ENCODE measurements around the gene TRAM2. TPM values are rescaled to one million over a fixed set of nuclear protein-coding genes. Genes with fewer than 3 reads are reported as not detected.

The TRAM2 gene
- total RNA-seq, 5 donors from 2014 or later (not counting 1 experiment from before 2014, with no cell fraction given), result 8.8 to 12.1 (median 9.3) TPM

- no peak overlapping the region for H3K4me3 Mint-ChIP-seq
- no peaks in the 10 kb centered on the region for H3K4me1 Mint-ChIP-seq
- Histone ChIP-seq H3K36me3 (ENCODE audit: control insufficient read depth in 2 of 2, extremely low read depth in 1 of 2, insufficient read depth in 1 of 2, low read length in 1 of 2) (no peaks in the 10 kb centered on the region), H3K9me3 (no peaks in the 10 kb centered on the region), H3K4me1 (ENCODE audit: control insufficient read depth in 1 of 2, extremely low read depth in 1 of 2, insufficient read depth in 2 of 2, low read length in 2 of 2) (peaks cover 0 to under 1% of the 10 kb centered on the region in 2 experiments), H3K27ac (ENCODE audit: low read length) (no peak overlapping the region), H3K27me3 (replicated peaks in 1 of 2; ENCODE audit: control insufficient read depth in 2 of 2, extremely low read depth in 1 of 2, insufficient read depth in 2 of 2, low read length in 1 of 2) (peaks cover 0 to 5% of the 10 kb centered on the region in 2 experiments), H3K4me3 (ENCODE audit: control insufficient read depth in 1 of 2, extremely low read depth in 1 of 2, low read length in 1 of 2) (no peak overlapping the region)
- no peaks in the 10 kb centered on the region for H3K36me3 Mint-ChIP-seq
- no peak overlapping the region for H3K27ac Mint-ChIP-seq
- H3K9me3 Mint-ChIP-seq, result no peaks in the 10 kb centered on the region
- 95% methylated on average over 2 of the region's 3 CpGs for WGBS (ENCODE audit: insufficient coverage)
- POLR2A ChIA-PET, result no interaction called here
- H3K27me3 Mint-ChIP-seq, result peaks cover 0 to 4% of the 10 kb centered on the region in 2 donors
- CTCF ChIA-PET, result no interaction called here
- DNase-seq, result no peak
- ATAC-seq (replicated peaks in 1 of 4), result no peak
These were observed 26.3 kb upstream of the TRAM2 start for GRCh38 chr6:52603000-52603795.

- ChIA-PET POLR2A (no interaction called here), CTCF (no interaction called here)
- Mint-ChIP-seq H3K27me3 (peaks cover 1 to 4% of the 10 kb centered on the region in 2 donors), H3K4me3 (no peak overlapping the region), H3K4me1 (peaks cover 6 to 10% (median 8%) of the 10 kb centered on the region in 3 donors), H3K36me3 (no peaks in the 10 kb centered on the region), H3K27ac (no peak overlapping the region), H3K9me3 (no peaks in the 10 kb centered on the region)
- peaks cover 0 to 3% of the 10 kb centered on the region in 2 experiments for H3K27me3 ChIP-seq (replicated peaks in 1 of 2; ENCODE audit: control insufficient read depth in 2 of 2, extremely low read depth in 1 of 2, insufficient read depth in 2 of 2, low read length in 1 of 2)
- no peak overlapping the region for H3K27ac ChIP-seq (ENCODE audit: low read length)
- H3K9me3 ChIP-seq, result no peaks in the 10 kb centered on the region
- DNase-seq (no peak), ATAC-seq (replicated peaks in 1 of 4) (no peak)
- no peaks in the 10 kb centered on the region for H3K36me3 ChIP-seq (ENCODE audit: control insufficient read depth in 2 of 2, extremely low read depth in 1 of 2, insufficient read depth in 1 of 2, low read length in 1 of 2)
- peaks cover 0 to 7% of the 10 kb centered on the region in 2 experiments for H3K4me1 ChIP-seq (ENCODE audit: control insufficient read depth in 1 of 2, extremely low read depth in 1 of 2, insufficient read depth in 2 of 2, low read length in 2 of 2)
- H3K4me3 ChIP-seq (ENCODE audit: control insufficient read depth in 1 of 2, extremely low read depth in 1 of 2, low read length in 1 of 2), result no peak overlapping the region
- whole genome bisulfite sequencing (ENCODE audit: insufficient coverage), result 80% methylated on average over 1 of the region's 2 CpGs
These were observed 21.9 kb upstream of the TRAM2 start for GRCh38 chr6:52598824-52599190.

GRCh38 chr6:52598123-52598823 lies 21.4 kb upstream of the TRAM2 start:
- H3K9me3 ChIP-seq, result no peaks in the 10 kb centered on the region
- no peak overlapping the region for H3K4me3 ChIP-seq (ENCODE audit: control insufficient read depth in 1 of 2, extremely low read depth in 1 of 2, low read length in 1 of 2)
- peaks cover 0 to 3% of the 10 kb centered on the region in 2 experiments for H3K27me3 ChIP-seq (replicated peaks in 1 of 2; ENCODE audit: control insufficient read depth in 2 of 2, extremely low read depth in 1 of 2, insufficient read depth in 2 of 2, low read length in 1 of 2)
- Mint-ChIP-seq H3K4me1 (peaks cover 6 to 10% (median 8%) of the 10 kb centered on the region in 3 donors), H3K27ac (no peak overlapping the region), H3K4me3 (no peak overlapping the region), H3K27me3 (peaks cover 1 to 4% of the 10 kb centered on the region in 2 donors), H3K36me3 (no peaks in the 10 kb centered on the region), H3K9me3 (no peaks in the 10 kb centered on the region)
- peak in 1 of 4 experiments; percentile 36 for ATAC-seq (replicated peaks in 1 of 4)
- peaks cover 0 to 7% of the 10 kb centered on the region in 2 experiments for H3K4me1 ChIP-seq (ENCODE audit: control insufficient read depth in 1 of 2, extremely low read depth in 1 of 2, insufficient read depth in 2 of 2, low read length in 2 of 2)
- CTCF ChIA-PET, result interaction anchor here (1.0 to 1.2 kb wide), 2 partner anchors 174 to 313 kb away, joined by 3 read pairs; no protein-coding TSS in a partner anchor
- no peaks in the 10 kb centered on the region for H3K36me3 ChIP-seq (ENCODE audit: control insufficient read depth in 2 of 2, extremely low read depth in 1 of 2, insufficient read depth in 1 of 2, low read length in 1 of 2)
- peak in 10 of 35 experiments; percentile 4 to 41 (median 12) for DNase-seq
- POLR2A ChIA-PET, result no interaction called here
- no peak overlapping the region for H3K27ac ChIP-seq (ENCODE audit: low read length)
- WGBS (ENCODE audit: insufficient coverage), result 66% methylated on average over 5 of the region's 12 CpGs

- no peak overlapping the region for H3K4me3 Mint-ChIP-seq
- peaks cover 6 to 10% (median 8%) of the 10 kb centered on the region in 3 donors for H3K4me1 Mint-ChIP-seq
- H3K9me3 Mint-ChIP-seq, result no peaks in the 10 kb centered on the region
- ChIA-PET POLR2A (no interaction called here), CTCF (interaction anchor here (1.0 to 1.2 kb wide), 3 partner anchors 19 to 312 kb away, joined by 3 to 4 read pairs (median 3); no protein-coding TSS in a partner anchor)
- Histone ChIP-seq H3K9me3 (no peaks in the 10 kb centered on the region), H3K4me3 (ENCODE audit: control insufficient read depth in 1 of 2, extremely low read depth in 1 of 2, low read length in 1 of 2) (no peak overlapping the region), H3K27ac (ENCODE audit: low read length) (no peak overlapping the region), H3K4me1 (ENCODE audit: control insufficient read depth in 1 of 2, extremely low read depth in 1 of 2, insufficient read depth in 2 of 2, low read length in 2 of 2) (peaks cover 0 to 7% of the 10 kb centered on the region in 2 experiments), H3K27me3 (replicated peaks in 1 of 2; ENCODE audit: control insufficient read depth in 2 of 2, extremely low read depth in 1 of 2, insufficient read depth in 2 of 2, low read length in 1 of 2) (peaks cover 0 to 3% of the 10 kb centered on the region in 2 experiments), H3K36me3 (ENCODE audit: control insufficient read depth in 2 of 2, extremely low read depth in 1 of 2, insufficient read depth in 1 of 2, low read length in 1 of 2) (no peaks in the 10 kb centered on the region)
- H3K27me3 Mint-ChIP-seq, result peaks cover 1 to 4% of the 10 kb centered on the region in 2 donors
- no peak for DNase-seq
- no peak for ATAC-seq (replicated peaks in 1 of 4)
- H3K36me3 Mint-ChIP-seq, result no peaks in the 10 kb centered on the region
- no peak overlapping the region for H3K27ac Mint-ChIP-seq
These were observed 20.9 kb upstream of the TRAM2 start for GRCh38 chr6:52597738-52598122.

DNA sequence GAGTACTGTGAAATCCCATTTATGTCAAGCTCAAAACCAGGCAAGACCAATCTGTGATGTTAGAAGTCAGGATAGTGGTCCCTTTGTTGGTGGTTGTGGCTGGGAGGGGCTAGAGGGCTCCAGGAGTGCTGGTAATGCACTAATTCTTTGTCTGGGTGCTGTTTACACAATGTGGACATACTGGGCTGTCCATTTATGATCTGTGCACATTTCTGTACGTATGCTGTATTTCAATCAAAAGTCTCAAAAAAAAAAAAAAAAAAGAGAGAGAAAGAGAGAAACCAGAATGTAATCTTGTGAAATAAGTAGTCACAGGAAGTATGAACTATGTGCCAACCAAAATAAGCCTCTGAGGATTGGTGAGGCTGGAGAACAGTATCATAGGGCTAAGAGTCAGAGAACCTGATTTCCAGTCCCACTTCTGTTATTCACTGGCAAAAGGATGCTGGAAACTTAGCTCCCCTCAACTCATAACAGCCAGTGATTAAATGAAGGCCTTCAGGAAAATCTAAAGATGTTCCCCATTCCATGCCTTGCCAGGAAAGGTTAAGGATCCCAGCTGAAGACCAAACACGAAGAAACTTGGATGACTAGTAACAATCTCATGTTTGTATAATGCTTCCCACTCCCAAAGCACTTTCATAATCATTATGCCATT lies 19.6 kb upstream of the TRAM2 start:
- WGBS (ENCODE audit: insufficient coverage), result no CpG with 5 or more reads among the region's 2 CpGs

GRCh38 chr6:52595796-52596130 lies 18.9 kb upstream of the TRAM2 start:
- H3K27me3 ChIP-seq (replicated peaks in 1 of 2; ENCODE audit: control insufficient read depth in 2 of 2, extremely low read depth in 1 of 2, insufficient read depth in 2 of 2, low read length in 1 of 2), result peaks cover 0 to 3% of the 10 kb centered on the region in 2 experiments
- no peak overlapping the region for H3K27ac ChIP-seq (ENCODE audit: low read length)
- Mint-ChIP-seq H3K27ac (no peak overlapping the region), H3K27me3 (peaks cover 0 to 1% of the 10 kb centered on the region in 2 donors), H3K4me1 (peaks cover 6 to 10% (median 8%) of the 10 kb centered on the region in 3 donors), H3K4me3 (no peak overlapping the region), H3K36me3 (no peaks in the 10 kb centered on the region), H3K9me3 (no peaks in the 10 kb centered on the region)
- DNase-seq (no peak), ATAC-seq (replicated peaks in 1 of 4) (no peak)
- H3K9me3 ChIP-seq, result no peaks in the 10 kb centered on the region
- no peak overlapping the region for H3K4me3 ChIP-seq (ENCODE audit: control insufficient read depth in 1 of 2, extremely low read depth in 1 of 2, low read length in 1 of 2)
- peaks cover 0 to 7% of the 10 kb centered on the region in 2 experiments for H3K4me1 ChIP-seq (ENCODE audit: control insufficient read depth in 1 of 2, extremely low read depth in 1 of 2, insufficient read depth in 2 of 2, low read length in 2 of 2)
- POLR2A ChIA-PET, result interaction anchor here in 1 of 2 donors (0.6 kb wide), 1 partner anchor 55 kb away, joined by 3 read pairs; no protein-coding TSS in a partner anchor
- CTCF ChIA-PET, result interaction anchor here in 1 of 2 donors (0.5 to 2.2 kb wide), 5 partner anchors 20 to 293 kb away, joined by 3 to 6 read pairs (median 5); partner anchors contain the start of gene TRAM2
- no peaks in the 10 kb centered on the region for H3K36me3 ChIP-seq (ENCODE audit: control insufficient read depth in 2 of 2, extremely low read depth in 1 of 2, insufficient read depth in 1 of 2, low read length in 1 of 2)

More for the DNA sequence above, 19.6 kb upstream of the TRAM2 start:
- Histone ChIP-seq H3K36me3 (ENCODE audit: control insufficient read depth in 2 of 2, extremely low read depth in 1 of 2, insufficient read depth in 1 of 2, low read length in 1 of 2) (no peaks in the 10 kb centered on the region), H3K27ac (ENCODE audit: low read length) (no peak overlapping the region), H3K9me3 (no peaks in the 10 kb centered on the region), H3K4me3 (ENCODE audit: control insufficient read depth in 1 of 2, extremely low read depth in 1 of 2, low read length in 1 of 2) (no peak overlapping the region), H3K4me1 (ENCODE audit: control insufficient read depth in 1 of 2, extremely low read depth in 1 of 2, insufficient read depth in 2 of 2, low read length in 2 of 2) (peaks cover 0 to 7% of the 10 kb centered on the region in 2 experiments), H3K27me3 (replicated peaks in 1 of 2; ENCODE audit: control insufficient read depth in 2 of 2, extremely low read depth in 1 of 2, insufficient read depth in 2 of 2, low read length in 1 of 2) (peaks cover 0 to 3% of the 10 kb centered on the region in 2 experiments)
- Mint-ChIP-seq H3K4me3 (no peak overlapping the region), H3K27me3 (peaks cover 1 to 4% of the 10 kb centered on the region in 2 donors), H3K4me1 (peaks cover 6 to 10% (median 8%) of the 10 kb centered on the region in 3 donors), H3K9me3 (no peaks in the 10 kb centered on the region), H3K27ac (no peak overlapping the region), H3K36me3 (no peaks in the 10 kb centered on the region)
- ATAC-seq (replicated peaks in 1 of 4) (no peak), DNase-seq (no peak)
- POLR2A ChIA-PET, result interaction anchor here in 1 of 2 donors (0.6 kb wide), 1 partner anchor 54 kb away, joined by 3 read pairs; no protein-coding TSS in a partner anchor
- CTCF ChIA-PET, result interaction anchor here (0.6 to 2.2 kb wide), 3 partner anchors 18 to 33 kb away, joined by 3 to 6 read pairs (median 4); partner anchors contain the start of gene TRAM2 (in 1 of the 2)
